Right forelimb (tissue), 1 donor: ENCODE measurements around the gene G6PD.
"Not testable (repeated sequence)": the region's sequence is repeated elsewhere in the genome, so short reads cannot be mapped to it uniquely, and the experiment has no call there.

ENCODE experiments used
- DNase-seq: peaks from one replicate; pipeline ENCODE4 v3.0.0-alpha.2; 2018

The G6PD gene

DNA sequence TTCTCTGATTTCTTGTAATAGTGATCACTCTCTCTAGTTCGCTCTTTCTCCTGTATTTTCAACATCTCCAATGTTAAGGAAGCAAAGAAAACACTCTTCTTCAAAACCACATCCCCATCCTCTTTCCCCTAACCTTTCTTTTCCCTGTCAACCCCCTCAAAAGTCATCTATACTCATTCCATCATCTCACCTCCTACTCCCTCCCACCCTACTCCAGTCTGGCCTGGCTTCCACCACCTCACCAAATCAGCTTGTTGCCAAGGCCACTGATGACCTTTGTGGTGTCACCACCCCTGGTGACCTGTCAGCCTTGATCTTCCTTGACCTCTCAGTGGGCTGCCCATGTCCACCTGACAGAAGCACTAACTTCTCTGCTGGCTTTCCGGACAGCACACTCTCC, 32.9 kb downstream of the G6PD start:
- DNase-seq = no peak

DNA sequence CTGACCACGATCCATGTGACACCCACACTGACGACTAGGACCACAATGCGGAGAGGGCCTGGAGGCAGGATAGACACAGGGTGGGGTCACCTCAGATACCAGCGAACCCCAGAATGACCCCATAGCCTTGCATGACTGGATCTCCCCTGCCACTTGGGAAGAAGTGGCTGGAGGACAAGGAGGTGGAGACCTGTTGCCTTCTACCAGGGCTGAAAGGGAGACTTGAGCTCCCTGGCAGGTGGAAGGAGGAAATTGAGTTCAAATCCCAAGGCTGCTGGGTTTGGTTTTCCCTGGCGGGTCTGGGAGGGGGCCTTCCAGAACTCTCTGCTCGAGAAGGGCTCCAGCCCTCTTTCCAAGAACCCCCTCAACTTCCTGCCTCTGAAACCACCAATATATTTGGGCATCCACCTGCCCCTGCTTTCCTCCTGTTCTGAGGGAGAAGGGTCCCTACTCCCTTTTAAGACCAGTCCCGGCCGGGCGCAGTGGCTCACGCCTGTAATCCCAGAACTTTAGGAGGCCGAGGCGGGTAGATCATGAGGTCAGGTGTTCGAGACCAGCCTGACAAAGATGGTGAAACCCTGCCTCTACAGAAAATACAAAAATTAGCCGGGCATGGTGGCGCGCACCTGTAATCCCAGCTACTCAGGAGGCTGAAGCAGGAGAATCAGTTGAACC, 33.6 kb downstream of the G6PD start:
- no peak for DNase-seq

DNA sequence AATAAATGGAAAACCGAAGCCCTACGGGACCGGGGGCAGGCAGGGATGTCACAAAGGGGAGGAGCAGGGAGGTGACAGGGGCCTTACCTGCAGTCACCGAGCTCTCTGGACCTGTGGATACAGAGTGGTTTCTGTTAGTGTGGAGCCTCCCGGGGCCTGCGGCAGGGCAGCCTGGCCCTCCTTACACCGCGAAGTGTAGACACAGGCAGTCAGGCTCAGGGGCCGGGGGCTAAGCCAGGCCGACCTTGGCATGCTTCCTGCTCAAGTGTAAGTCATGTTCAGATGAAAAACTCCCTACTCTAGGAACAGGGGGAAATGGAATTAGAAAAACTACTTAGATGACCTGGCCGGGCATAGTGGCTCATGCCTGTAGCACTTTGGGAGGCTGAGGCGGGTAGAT, 34.9 kb downstream of the G6PD start:
- DNase-seq = no peak

DNA sequence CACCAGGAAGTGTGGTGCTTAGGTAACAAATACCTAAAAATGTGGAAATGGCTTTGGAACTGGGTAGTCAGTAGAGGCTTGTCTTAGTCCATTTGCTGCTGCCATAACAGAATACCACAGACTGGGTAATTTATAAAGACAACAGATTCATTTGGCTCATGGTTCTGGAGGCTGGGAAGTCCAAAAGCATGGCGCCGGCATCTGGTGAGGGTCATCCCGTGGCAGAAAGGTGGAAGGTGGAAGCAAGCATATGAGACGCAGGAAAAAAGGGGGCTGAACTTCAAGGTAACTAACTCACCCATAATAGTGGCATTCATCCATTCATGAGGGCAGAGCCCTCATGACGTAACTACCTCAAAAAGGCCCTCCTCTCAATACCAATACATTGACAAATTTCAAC, 37.2 kb downstream of the G6PD start:
- DNase-seq = no peak

DNA sequence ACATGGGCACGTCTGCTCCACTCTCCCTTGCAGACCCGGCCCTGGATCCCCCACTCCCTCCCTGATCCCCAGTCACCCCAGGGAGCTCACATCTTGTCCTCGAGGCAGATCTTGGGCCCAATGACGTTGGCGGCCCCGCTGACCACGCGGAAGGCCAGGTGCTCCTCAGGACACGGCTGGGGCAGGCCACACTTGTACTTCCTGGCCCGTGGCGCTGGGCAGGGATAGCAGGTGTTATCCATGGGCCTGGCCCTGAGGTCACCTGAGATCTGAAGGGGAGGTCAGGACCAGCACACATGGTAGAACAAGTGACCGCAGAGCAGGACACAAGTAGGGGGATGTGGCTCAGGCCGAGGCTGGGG, 38.3 kb downstream of the G6PD start:
- no peak for DNase-seq

DNA sequence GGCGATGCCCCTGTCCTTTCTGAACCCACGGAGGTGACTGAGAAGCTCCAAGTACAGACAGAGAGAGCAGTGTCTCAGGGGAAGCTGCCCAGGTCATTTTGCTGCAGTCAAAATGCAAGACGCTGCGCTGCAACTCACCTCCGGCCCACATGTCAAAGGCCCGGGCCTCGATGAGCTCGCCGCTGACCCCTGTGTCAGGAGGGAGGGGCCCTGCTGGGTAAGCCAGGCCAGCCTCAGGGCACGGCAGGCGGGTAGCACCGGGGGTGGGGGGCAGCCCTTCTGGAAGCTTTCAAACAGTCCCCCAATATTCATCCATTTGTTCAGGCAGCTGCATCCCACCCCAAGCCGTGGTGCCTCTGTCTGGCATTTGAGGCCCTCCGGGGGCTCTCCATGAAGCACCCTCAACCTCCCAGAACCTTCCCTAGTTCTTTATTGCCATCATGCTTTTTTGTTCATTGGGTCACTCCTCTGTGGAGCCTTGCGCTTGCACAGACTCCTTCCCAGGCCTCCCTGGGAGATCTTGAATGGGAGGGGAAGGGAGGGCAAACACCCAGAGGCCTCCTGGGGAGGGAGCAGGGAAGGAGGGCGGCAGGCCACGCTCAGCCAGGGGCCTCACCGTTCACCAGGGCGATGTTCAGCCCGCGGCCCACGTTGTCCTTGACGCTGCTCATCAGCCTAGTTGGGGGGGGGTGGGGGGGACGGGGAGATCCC, 38.8 kb downstream of the G6PD start:
- DNase-seq = no peak

DNA sequence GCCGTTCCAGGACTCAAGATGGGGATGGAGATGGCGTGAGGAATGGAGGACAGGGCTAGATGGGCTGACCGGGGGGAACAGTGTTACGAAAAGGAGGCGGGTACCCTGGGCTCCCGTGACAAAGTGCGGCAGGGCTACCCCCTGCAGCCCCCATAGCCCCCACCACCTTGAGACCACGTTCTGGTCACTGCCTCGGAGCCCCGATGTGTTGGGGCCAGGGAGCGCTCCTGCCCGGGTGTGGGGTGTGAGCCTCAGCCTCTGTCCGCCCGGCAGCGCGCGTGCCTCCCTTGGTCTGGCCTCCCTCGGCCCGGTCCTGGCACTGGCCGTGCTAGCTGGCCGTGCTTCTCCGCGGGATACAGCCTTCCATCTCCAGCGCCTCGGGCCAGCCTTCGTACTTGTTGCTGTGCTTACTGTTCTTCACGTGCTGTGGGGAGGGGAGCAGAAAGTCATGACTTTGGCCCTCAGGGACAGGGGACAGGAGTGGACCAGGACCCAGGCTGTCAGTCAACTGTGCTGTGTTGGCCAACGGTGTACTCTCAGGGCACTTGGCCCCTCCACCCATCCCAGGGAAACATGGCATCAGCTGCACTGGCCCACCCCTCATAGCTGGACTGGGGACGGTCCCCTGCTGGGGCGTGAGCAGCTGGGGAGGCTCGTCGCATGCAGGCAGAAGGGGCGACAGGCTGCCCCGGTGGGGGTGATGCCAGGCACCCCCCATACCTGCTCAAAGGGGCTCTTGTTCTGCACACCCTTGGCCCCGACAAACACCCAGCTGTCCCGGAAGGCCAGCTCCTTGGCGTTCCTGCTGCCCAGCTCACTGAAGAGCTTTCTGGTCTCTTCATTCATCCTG, 39.9 kb downstream of the G6PD start:
- DNase-seq = no peak

DNA sequence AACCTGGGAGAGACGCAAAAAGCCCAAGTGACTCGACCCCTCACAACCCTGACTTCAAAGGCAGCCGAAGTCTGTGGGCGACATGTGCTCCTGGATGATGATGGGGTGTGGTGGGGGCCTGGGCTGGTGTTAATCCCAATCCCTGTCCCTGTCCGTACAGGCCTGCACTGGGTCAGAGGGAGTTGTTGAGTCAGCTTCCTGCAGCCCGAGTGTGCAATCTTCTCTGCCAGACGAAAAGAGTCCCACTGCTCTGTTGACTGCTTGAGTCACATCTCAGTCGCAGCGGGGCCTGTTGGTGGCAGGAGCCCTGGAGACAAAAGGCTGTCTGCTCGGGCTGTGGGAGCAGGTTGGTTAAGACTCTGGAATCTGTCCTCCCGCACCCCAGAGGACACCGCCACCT, 40.9 kb downstream of the G6PD start:
- DNase-seq = no peak

DNA sequence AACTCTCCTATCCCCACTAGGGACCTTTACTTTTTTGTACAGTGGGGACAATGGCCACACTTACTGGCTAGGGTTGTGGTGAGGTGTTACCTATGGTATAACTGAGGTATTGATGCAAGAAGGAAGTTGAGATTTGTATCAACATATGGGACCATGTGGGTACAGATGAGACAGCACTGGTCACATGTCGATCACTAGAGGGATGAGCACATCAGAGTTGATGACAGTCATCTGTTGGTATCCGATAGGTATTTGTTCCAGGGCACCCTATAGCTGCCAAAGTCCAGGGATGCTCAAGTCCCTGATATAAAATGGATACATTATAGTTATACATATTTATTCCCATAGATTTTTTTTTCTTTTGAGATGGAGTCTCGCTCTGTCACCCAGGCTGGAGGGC, 43.7 kb downstream of the G6PD start:
- DNase-seq = no peak

DNA sequence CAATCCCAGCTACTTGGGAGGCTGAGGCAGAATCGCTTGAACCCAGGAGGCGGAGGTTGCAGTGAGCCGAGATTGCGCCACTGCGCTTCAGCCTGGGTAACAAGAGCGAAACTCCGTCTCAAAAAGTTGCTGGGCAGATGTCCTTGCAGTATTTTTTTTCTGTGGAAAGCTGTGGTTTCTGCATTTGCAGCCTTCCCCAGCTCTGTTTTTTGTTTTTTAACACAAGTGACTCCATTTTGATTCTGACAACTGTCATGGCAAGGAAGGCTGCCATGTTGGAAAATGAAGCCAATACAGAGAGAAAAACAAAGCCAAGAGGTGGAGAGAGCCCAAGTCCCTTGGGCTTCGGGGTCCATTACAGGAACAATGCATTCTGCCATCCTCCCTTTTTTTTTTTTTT, 44.5 kb downstream of the G6PD start:
- no peak for DNase-seq

DNA sequence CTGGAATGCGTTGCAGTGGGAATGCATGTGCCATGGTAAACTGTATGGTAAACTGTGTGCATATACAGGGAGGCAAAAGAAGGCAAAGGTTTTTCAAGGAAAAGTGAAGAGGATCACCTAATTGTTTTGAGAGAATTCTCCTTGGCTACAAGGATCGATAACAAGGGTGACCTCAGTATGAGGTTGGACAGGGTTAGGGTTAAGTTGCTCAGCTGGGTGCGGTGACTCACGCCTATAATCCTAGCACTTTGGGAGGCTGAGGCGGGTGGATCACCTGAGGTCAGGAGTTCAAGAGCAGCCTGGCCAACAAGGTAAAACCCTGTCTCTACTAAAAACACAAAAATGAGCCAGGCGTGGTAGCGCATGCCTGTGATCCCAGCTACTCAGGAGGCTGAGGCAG, 45.2 kb downstream of the G6PD start:
- not testable (repeated sequence) for DNase-seq

DNA sequence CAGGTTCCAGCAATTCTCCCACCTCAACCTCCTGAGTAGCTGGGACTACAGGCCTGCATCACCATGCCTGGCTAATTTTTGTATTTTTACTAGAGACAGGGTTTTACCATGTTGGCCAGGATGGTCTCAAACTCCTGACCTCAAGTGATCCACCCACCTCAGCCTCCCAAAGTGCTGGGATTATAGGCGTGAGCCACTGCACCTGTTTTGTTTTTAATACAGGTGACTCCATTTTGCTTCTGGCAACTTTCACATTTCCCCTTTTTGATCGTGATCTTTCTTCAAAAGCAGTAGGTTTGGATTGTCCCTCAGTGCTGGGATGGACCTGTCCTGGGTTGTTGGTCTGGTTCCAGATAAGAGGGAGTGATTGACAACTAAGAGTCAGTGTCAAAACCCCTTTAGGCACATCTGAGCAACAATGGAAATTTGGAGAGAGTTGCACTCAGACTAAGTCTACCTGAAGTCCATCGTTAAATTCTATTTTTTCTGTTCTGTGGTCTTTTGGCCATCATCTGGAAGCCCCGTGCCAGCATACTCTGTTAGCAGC, 50.0 kb downstream of the G6PD start:
- DNase-seq = not testable (repeated sequence)

DNA sequence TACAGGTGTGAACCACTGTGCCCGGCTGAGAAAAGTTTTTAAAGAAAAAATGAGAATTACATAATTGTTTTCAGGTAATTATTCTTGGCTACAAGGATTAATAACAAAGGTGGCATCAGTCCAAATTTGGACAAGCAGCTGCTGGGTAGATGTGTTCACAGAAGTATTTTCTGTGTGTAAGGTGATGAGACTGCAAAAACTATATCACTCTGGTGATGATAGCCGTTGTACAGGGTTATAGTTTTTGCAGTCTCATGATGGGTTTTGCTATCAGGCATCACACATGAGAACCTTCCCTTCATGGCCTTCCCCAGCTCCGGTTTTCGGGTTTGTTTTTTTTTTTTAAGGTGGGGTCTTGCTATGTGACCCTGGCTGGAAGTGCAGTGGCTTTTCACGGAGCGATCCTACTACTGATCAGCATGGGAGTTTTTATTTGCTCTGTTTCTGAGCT, 51.1 kb downstream of the G6PD start:
- DNase-seq = no peak

DNA sequence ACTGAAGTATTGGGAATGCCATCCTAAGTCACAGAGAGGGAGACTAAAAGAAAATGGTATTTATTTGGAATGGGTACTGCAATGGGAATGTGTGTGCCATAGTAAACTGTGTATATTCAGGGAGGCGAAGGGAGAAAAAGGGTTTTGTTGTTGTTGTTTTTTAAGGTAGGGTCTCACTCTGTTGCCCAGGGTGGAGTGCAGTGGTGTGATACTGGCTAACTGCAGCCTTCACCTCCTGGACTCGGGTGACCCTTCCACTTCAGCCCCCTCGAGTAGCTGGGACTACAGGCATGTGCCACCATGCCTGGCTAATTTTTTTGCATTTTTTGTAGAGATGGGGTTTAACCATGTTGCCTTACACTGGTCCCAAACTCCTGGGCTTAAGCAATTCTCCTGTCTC, 51.9 kb downstream of the G6PD start:
- no peak for DNase-seq

DNA sequence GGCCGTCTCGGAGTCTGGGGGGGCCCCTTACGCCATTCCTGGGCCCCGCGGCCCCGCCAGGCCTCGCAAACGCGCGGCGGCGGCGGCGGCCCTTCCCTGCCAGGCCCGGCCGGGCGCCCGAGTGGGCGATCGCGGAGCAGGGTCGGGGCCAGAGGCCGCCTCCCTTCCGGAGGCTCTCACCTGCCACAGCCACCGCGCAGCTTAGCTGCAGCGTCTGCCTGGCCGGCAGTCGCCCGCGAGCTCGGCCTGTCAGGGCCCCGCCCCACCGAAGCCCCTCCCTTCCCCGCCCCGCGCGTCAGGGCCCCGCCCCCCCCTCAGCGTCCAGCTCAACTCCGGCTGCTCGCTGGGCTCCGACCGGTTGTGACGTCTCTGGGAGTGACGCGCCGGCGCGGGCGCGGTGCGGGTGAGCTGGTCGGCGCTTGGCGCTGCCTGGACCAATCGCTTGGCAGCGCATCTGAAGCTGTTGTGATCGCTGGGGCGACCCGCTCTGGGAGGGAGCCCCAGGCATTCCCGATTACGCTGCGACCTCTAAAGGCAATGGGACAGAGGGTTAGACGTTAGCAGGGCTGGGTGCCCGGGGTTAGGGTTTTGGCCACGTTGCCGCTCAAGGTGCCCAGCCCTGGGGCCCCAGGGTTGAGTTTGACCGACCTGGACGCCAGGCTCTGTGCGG, 56.1 kb downstream of the G6PD start, which contains the start of gene SLC10A3:
TSS of gene SLC10A3 (minus strand) at position 216 of the 670 bp plus-strand sequence. CDS start 1,689 bp downstream, outside the sequence.
- peak; percentile 94 for DNase-seq

DNA sequence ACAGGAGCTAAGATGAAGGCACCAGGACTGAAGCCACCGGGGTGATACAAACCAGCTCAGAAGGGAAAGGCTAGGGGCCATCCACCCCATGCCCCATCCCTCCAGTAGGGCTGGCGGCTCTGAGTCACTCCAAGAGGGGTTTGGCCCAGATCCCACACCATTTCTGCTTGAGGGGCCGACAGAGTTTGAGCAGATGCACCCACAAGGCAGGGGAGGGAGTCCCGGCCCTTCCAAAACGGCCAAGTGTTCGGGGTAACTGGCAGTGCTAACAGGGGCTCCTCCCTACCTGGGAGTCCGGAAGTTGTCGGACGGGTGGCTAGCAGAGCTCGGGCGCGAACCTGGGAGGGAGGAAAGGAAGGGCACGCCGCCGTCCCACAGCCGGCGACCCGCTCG, 56.6 kb downstream of the G6PD start:
- DNase-seq = peak; percentile 52

DNA sequence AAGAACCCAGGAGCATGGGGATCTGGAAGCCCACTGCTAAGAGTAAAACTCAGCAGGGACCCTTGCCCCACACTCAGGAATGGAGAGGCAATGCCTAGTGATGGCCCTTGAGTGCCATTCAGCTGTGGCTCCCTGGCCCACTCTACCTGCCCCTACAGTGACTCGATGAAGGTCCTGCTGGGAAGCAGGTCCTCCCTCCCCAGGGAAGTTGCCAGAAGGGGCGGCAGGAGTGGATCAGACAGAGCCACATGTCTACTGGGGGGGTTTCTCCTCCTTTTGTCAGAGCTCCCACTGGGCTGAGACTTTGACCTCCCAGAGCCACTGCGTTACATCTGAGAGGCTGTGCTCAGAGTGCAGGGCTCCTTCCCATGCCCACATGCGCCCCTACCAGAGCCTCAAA, 57.5 kb downstream of the G6PD start:
- peak; percentile 18 for DNase-seq

DNA sequence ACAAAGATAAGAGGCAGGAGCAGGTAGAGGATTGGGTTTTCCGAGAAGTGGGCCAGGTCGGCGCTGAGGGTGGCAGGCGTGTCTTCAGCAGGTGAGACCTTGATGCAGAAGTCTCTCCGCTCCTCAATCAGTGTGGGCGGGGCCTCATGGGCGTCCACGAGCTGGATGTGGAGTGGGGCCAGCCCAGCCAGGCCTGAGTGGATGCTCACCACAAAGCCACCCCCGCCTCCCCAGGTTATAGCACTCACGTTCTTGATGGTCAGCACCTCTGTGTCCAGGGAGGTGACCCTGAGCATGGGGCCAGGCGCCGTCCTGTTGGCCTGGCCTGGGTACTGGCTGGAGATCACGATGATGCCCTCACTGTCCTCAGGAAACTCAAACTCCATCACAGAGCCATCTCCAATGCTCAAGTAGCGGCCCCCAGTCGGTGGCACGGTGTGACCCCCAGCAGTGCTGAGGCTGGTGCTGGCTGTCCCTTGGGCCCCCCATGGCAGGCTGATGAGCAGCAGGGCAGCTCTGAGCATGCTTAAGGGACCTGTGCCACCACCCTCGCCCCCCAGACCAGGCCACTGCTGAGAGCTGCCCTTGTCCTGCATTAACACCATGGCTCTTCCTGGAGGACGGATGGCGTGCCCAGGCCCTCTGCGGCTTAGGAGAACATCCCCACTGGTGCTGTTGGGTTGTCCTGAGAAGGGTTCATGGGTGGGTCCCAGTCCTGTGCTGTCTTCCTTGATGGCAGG, 58.1 kb downstream of the G6PD start:
- DNase-seq = peak; percentile 7

DNA sequence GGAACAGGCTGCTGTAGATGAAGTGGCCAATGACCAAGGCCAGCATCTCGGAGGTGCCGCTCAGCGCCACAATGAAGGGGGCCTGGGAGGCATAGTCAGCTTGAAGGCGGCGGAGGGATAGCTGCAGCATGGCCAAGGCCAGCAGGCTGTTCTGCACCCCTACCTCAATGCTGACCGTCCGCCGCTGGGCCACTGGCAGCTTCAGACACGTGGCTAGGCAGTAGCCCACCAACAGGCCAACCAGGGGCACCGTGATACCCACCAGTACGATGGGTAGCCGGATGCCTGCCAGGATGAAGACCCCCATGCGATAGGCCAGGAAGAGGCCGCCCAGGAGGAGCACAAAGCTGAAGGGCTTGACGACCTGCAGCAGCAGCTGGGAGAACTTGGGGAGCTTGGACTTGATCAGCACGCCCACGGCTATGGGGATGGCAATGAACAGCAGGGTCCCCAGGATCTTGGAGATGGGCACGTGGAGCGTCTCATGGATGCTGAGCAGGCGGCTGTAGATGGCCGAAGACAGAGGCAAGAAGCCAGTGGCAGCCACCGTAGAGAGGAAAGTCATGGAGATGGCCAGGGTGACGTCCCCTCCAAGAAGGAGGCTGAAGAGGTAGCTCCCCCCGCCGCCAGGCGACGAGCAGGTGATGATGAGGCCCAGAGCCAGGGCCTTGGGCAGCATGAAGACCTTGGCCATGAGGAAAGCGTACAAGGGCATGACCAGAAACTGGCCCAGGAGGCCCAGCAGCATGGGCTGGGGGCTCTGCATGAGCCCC, 58.9 kb downstream of the G6PD start:
- DNase-seq = peak; percentile 30

DNA sequence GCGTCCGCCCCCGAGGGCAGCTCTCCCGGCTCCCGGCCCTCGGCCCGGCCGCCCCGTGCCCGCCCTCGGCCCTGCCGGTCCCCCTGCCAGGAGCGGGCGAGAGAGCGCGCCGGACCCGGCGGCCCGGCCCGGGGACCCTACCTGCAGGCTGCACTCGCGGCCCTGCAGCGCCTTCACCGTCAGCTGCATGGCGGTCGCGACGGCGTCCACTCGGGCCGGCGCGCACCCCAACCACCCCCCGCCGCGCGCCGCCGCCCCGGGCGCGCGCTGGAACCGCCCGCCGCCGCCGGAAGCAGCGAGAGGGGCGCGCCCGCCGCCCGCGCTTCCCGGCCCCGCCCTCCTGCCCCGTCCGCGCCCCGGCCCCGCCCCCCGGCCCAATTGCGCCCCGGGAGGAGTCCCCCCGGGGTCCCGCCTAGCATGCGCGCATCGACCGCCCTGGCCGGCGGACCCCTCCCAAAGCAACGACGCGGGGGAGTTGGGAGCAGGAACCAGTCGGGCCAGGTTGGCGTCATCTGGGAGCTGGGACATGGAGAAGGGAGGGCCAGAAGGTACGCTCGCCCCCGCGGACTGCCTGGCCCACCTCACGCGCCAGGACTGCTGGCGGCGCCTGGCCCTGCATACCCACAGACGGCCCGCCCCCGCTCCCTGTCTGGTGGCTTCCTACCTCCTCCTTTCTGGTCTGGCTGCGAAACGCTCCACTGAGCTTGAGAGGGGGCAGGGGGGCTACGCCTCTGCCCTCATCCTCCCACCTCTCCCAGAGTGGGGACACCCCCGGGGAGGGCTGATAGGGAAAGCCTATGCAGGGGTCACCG, 60.0 kb downstream of the G6PD start, which contains the start of gene UBL4A:
TSS of gene UBL4A (minus strand) at position 220 of the 812 bp plus-strand sequence. CDS start at position 189, 31 bp downstream.
- DNase-seq = peak; percentile 66
